SK-N-SH (cell line): ENCODE measurements around the gene AUTS2. TPM values are rescaled to one million over a fixed set of nuclear protein-coding genes. Genes with fewer than 3 reads are reported as not detected.

Experiments used
- CTCF ChIA-PET: fragments of 300-600, 350-600 bp; formaldehyde crosslinking; extraction: SDS; loops from one replicate; lab custom pipeline; 2021; lab: Yijun Ruan, JAX
- POLR2A ChIA-PET: fragments of 350-600 bp; sonication (Branson Sonifier 250); formaldehyde crosslinking; extraction: SDS; loops from one replicate; lab custom pipeline; 2020; ENCODE audit warnings: antibody characterized with exemption, inconsistent platforms; lab: Yijun Ruan, JAX
- DNase-seq: peaks from one replicate; pipeline ENCODE4 v3.0.0; 2012
- H2AFZ ChIP-seq: fragments of 200-600 bp; sonication (generic); 2 replicates; pipeline ENCODE4 v1.8.1; 2016; ENCODE audit warnings: antibody characterized with exemption, mild to moderate bottlenecking, low read depth
- H3F3A ChIP-seq: fragments of 200-600 bp; sonication (generic); replicated peaks from 2 replicates; pipeline ENCODE3; 2016; ENCODE audit warnings: antibody characterized with exemption, mild to moderate bottlenecking; ENCODE audit not compliant: insufficient read depth
- H3K27ac ChIP-seq, 2 experiments: fragments of 200-500 bp in 1 of 2; fragments of 200-600 bp in 1 of 2; sonication (Bioruptor generic) in 1 of 2; sonication (generic), shearing (Covaris generic) in 1 of 2; 2 replicates each; pipeline versions ENCODE4 v1.5.1 to v1.6.1; 2014 to 2016; ENCODE audit warnings: low read depth in 2 of 2, inconsistent platforms in 1 of 2, low read length in 1 of 2, mild to moderate bottlenecking in 1 of 2, mixed read lengths in 1 of 2
- H3K27me3 ChIP-seq: fragments of 200-600 bp; sonication (generic), shearing (Covaris generic); 2 replicates; pipeline ENCODE4 v1.6.1; 2016; ENCODE audit warnings: mixed run types; ENCODE audit not compliant: insufficient read depth
- H3K36me3 ChIP-seq, 2 experiments: fragments of 200-500 bp in 1 of 2; fragments of 200-600 bp in 1 of 2; sonication (Bioruptor generic) in 1 of 2; sonication (generic) in 1 of 2; replicated peaks in 1 of 2; 2 replicates each; pipeline versions ENCODE3 to v1.5.1; 2014 to 2016; ENCODE audit warnings: low read length in 1 of 2, mild to moderate bottlenecking in 1 of 2; ENCODE audit not compliant: insufficient read depth in 2 of 2, control insufficient read depth in 1 of 2
- H3K4me1 ChIP-seq, 2 experiments: fragments of 200-500 bp in 1 of 2; fragments of 200-600 bp in 1 of 2; sonication (Bioruptor generic) in 1 of 2; sonication (generic), shearing (Covaris generic) in 1 of 2; 2 replicates each; pipeline versions ENCODE4 v1.5.1 to v1.6.1; 2014 to 2016; ENCODE audit warnings: low read depth in 1 of 2, low read length in 1 of 2, mixed run types in 1 of 2; ENCODE audit not compliant: insufficient read depth in 2 of 2, control insufficient read depth in 1 of 2
- H3K4me2 ChIP-seq: fragments of 200-600 bp; sonication (generic), shearing (Covaris generic); 2 replicates; pipeline ENCODE4 v1.6.1; 2017; ENCODE audit warnings: mixed run types
- H3K4me3 ChIP-seq, 2 experiments: fragments of 200-500 bp in 1 of 2; fragments of 200-600 bp in 1 of 2; sonication (Bioruptor generic) in 1 of 2; sonication (generic), shearing (Covaris generic) in 1 of 2; 2 replicates each; pipeline versions ENCODE4 v1.5.1 to v1.8.1; 2014 to 2016; ENCODE audit warnings: low read depth in 2 of 2, inconsistent platforms in 1 of 2, low read length in 1 of 2, mild to moderate bottlenecking in 1 of 2, mixed read lengths in 1 of 2, moderate library complexity in 1 of 2
- H3K79me2 ChIP-seq: fragments of 200-600 bp; sonication (generic); 2 replicates; pipeline ENCODE4 v1.8.1; 2017; ENCODE audit warnings: mild to moderate bottlenecking; ENCODE audit not compliant: insufficient read depth
- H3K9ac ChIP-seq: fragments of 200-600 bp; sonication (generic); 2 replicates; pipeline ENCODE4 v1.6.1; 2017; ENCODE audit warnings: mixed run types
- H3K9me2 ChIP-seq: fragments of 200-600 bp; sonication (generic); 2 replicates; pipeline ENCODE4 v1.6.1; 2017; ENCODE audit warnings: mixed run types
- H3K9me3 ChIP-seq: fragments of 200-600 bp; sonication (generic); 2 replicates; pipeline ENCODE4 v1.6.1; 2017; ENCODE audit warnings: mixed run types, mild to moderate bottlenecking, moderate library complexity
- H4K20me1 ChIP-seq: fragments of 200-600 bp; sonication (generic); 2 replicates; pipeline ENCODE4 v1.6.1; 2017; ENCODE audit warnings: mild to moderate bottlenecking, mixed run types; ENCODE audit not compliant: insufficient read depth
- ELF1 ChIP-seq: IDR thresholded peaks from 2 replicates; pipeline ENCODE4 v1.4.0; 2012
- EZH2phosphoT487 ChIP-seq: fragments of 200-600 bp; sonication (generic); IDR thresholded peaks from 2 replicates; pipeline ENCODE4 v1.6.1; 2017; ENCODE audit warnings: low read depth, mixed run types, mild to moderate bottlenecking, antibody characterized with exemption, moderate library complexity, borderline replicate concordance
- FOSL2 ChIP-seq: IDR thresholded peaks from 2 replicates; pipeline ENCODE4 v1.4.0; 2012; ENCODE audit warnings: low read depth, mild to moderate bottlenecking, moderate library complexity, borderline replicate concordance
- MEF2A ChIP-seq: IDR thresholded peaks from 2 replicates; pipeline ENCODE4 v1.4.0; 2012; ENCODE audit warnings: low read depth, borderline replicate concordance
- MXI1 ChIP-seq: IDR thresholded peaks from 2 replicates; pipeline ENCODE4 v1.6.1; 2012; ENCODE audit warnings: mild to moderate bottlenecking, low read depth, low read length, improper control_type of control experiment
- NRF1 ChIP-seq: IDR thresholded peaks from 2 replicates; pipeline ENCODE4 v1.6.1; 2012; ENCODE audit warnings: low read depth, mild to moderate bottlenecking, low read length
- RCOR1 ChIP-seq: fragments of 150-350 bp; IDR thresholded peaks from 2 replicates; pipeline ENCODE4 v1.6.1; 2017; ENCODE audit warnings: antibody characterized with exemption, low read length
- RFX5 ChIP-seq: IDR thresholded peaks from 2 replicates; pipeline ENCODE4 v1.6.1; 2012; ENCODE audit warnings: mild to moderate bottlenecking, improper control_type of control experiment, low read length
- RXRA ChIP-seq: IDR thresholded peaks from 2 replicates; pipeline ENCODE4 v1.4.0; 2012; ENCODE audit warnings: low read depth, mild to moderate bottlenecking, borderline replicate concordance
- SMC3 ChIP-seq: IDR thresholded peaks from 2 replicates; pipeline ENCODE4 v1.6.1; 2012; ENCODE audit warnings: low read depth, low read length, improper control_type of control experiment
- WGBS: methylation state at CpG from one replicate; pipeline ENCODE4 v1.1.6; 2017; ENCODE audit warnings: low lambda C conversion rate; 5-methylcytosine and 5-hydroxymethylcytosine counted together
- polyA plus RNA-seq, 3 experiments: library from polyadenylated mRNA; depleted of rRNA; stranded (reverse); fragments of >200 nt; gene quantifications; 2 replicates each; pipeline ENCODE4 v1.2.3, GENCODE V29; 2012
- TF ChIP-seq, protein P1 (sequence below): fragments of 200-600 bp; sonication (generic); IDR thresholded peaks from 2 replicates; pipeline ENCODE4 v1.6.1; 2017; ENCODE audit warnings: antibody characterized with exemption, mild to moderate bottlenecking, moderate library complexity
- TF ChIP-seq, protein P2 (sequence below): fragments of 150-350 bp; IDR thresholded peaks from 2 replicates; pipeline ENCODE4 v1.6.1; 2016; ENCODE audit warnings: mild to moderate bottlenecking, low read depth, low read length
- TF ChIP-seq, protein P3 (sequence below): IDR thresholded peaks from 2 replicates; pipeline ENCODE4 v1.6.1; 2012; ENCODE audit warnings: mild to moderate bottlenecking, low read depth, low read length, moderate library complexity
- TF ChIP-seq, protein P4 (sequence below): IDR thresholded peaks from 2 replicates; pipeline ENCODE4 v1.4.0; 2012; ENCODE audit warnings: low read depth, borderline replicate concordance

The AUTS2 gene
- polyA plus RNA-seq, 1 of the 3 experiments (the other 2 are of a cell fraction) = 15.6 TPM

DNA sequence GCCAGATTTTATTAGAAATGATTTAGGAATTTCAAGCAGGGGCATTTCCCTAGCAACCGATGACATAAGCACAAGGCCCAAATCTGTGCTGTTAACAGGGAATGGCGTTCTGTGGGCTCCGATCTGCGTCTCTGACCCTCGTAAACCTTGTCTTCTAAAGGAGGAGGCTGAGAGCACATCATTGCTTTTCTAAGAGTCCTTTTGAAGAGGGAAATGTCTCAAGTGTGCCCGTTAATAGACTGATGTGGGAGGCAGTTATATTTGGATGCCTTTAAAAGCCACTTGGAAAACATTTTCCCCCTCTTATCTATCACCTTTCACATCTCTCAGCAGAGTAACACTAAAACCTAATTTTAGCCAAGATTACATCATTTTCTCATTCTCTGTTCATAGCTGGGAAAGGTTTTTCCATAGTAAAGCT lies 1109.6 kb downstream of the AUTS2 start:
- H2AFZ ChIP-seq = no peak overlapping the region
- no peak overlapping the region for H3K4me2 ChIP-seq
- H3K4me3 ChIP-seq = no peak overlapping the region
- no peaks in the 10 kb centered on the region for H3K27me3 ChIP-seq
- peaks cover 35% of the 10 kb centered on the region for H3F3A ChIP-seq
- peaks cover 97% of the 10 kb centered on the region for H3K79me2 ChIP-seq
- H3K9me3 ChIP-seq = no peaks in the 10 kb centered on the region
- H3K9ac ChIP-seq = no peak overlapping the region
- no peaks in the 10 kb centered on the region for H3K9me2 ChIP-seq
- H3K36me3 ChIP-seq = peaks cover 14 to 22% of the 10 kb centered on the region in 2 experiments
- H3K4me1 ChIP-seq = peaks cover 38 to 46% of the 10 kb centered on the region in 2 experiments; a peak in 3 of 4 replicates
- TF ChIP-seq, protein P1, sequence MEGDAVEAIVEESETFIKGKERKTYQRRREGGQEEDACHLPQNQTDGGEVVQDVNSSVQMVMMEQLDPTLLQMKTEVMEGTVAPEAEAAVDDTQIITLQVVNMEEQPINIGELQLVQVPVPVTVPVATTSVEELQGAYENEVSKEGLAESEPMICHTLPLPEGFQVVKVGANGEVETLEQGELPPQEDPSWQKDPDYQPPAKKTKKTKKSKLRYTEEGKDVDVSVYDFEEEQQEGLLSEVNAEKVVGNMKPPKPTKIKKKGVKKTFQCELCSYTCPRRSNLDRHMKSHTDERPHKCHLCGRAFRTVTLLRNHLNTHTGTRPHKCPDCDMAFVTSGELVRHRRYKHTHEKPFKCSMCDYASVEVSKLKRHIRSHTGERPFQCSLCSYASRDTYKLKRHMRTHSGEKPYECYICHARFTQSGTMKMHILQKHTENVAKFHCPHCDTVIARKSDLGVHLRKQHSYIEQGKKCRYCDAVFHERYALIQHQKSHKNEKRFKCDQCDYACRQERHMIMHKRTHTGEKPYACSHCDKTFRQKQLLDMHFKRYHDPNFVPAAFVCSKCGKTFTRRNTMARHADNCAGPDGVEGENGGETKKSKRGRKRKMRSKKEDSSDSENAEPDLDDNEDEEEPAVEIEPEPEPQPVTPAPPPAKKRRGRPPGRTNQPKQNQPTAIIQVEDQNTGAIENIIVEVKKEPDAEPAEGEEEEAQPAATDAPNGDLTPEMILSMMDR = no peak
- TF ChIP-seq MXI1 = no peak
- TF ChIP-seq RFX5 = peak; percentile 98
- TF ChIP-seq, all 33 proteins: peak for 1
- peaks cover 90% of the 10 kb centered on the region for H4K20me1 ChIP-seq
- no peak overlapping the region for H3K27ac ChIP-seq
- POLR2A ChIA-PET = no interaction called here
- DNase-seq = no peak
- CTCF ChIA-PET = interaction anchor here (0.9 to 5.2 kb wide), 4 partner anchors 11 to 650 kb away, joined by 3 to 40 read pairs (median 4); no protein-coding TSS in a partner anchor
- WGBS = 94% methylated on average over 6 of the region's 6 CpGs

DNA sequence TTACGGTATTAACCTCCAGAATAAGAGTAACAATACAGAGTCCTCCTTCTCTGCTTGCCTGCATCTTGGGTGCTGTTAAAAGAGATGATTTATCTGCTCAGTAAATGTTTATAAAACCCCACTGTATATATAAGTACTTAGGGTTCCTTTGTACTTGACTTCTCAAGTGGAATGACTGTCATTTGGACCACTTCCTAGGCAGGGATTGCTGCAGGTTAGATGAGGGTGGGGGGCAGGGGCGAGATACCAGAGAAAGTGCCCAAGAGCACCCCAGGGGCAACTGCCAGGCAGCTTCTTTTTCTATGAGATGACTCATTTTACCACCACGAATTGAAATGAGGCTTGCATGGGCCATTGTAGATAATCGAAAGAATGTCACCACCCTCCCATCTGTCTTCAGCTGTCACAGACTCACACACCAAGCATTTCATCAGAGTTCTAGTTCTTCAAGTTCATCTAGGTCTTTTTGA lies 1111.8 kb downstream of the AUTS2 start:
- Histone ChIP-seq H3K36me3 (peaks cover 13 to 23% of the 10 kb centered on the region in 2 experiments), H4K20me1 (peaks cover 77% of the 10 kb centered on the region), H3K9ac (no peak overlapping the region), H3K79me2 (peaks cover 98% of the 10 kb centered on the region), H3K9me2 (no peaks in the 10 kb centered on the region), H3K9me3 (no peaks in the 10 kb centered on the region), H3K27me3 (no peaks in the 10 kb centered on the region), H3K4me2 (peak overlapping the region; percentile 32), H3K4me1 (peaks cover 33 to 35% of the 10 kb centered on the region in 2 experiments; a peak in 3 of 4 replicates), H3K4me3 (peak overlapping the region in 1 of 2 experiments; percentile 7; a peak in 1 of 4 replicates), H3F3A (peaks cover 28% of the 10 kb centered on the region), H3K27ac (peak overlapping the region; percentile 31 to 62; a peak in 3 of 4 replicates), H2AFZ (no peak overlapping the region)
- DNase-seq = no peak
- CTCF ChIA-PET = interaction anchor here (1.0 to 1.9 kb wide), 6 partner anchors 8 to 125 kb away, joined by 3 to 8 read pairs (median 4); no protein-coding TSS in a partner anchor
- POLR2A ChIA-PET = interaction anchor here (1.0 kb wide), 1 partner anchor 42 kb away, joined by 3 read pairs; no protein-coding TSS in a partner anchor
- 27% methylated on average over 4 of the region's 4 CpGs for WGBS
- TF ChIP-seq NRF1 (no peak), MEF2A (no peak), FOSL2 (peak; percentile 98), MXI1 (no peak), RCOR1 (no peak), RXRA (peak; percentile 81), SMC3 (no peak), ELF1 (no peak), EZH2phosphoT487 (no peak)
- TF ChIP-seq, protein P2, sequence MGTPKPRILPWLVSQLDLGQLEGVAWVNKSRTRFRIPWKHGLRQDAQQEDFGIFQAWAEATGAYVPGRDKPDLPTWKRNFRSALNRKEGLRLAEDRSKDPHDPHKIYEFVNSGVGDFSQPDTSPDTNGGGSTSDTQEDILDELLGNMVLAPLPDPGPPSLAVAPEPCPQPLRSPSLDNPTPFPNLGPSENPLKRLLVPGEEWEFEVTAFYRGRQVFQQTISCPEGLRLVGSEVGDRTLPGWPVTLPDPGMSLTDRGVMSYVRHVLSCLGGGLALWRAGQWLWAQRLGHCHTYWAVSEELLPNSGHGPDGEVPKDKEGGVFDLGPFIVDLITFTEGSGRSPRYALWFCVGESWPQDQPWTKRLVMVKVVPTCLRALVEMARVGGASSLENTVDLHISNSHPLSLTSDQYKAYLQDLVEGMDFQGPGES = no peak
- TF ChIP-seq, protein P1 = no peak
- TF ChIP-seq, protein P3, sequence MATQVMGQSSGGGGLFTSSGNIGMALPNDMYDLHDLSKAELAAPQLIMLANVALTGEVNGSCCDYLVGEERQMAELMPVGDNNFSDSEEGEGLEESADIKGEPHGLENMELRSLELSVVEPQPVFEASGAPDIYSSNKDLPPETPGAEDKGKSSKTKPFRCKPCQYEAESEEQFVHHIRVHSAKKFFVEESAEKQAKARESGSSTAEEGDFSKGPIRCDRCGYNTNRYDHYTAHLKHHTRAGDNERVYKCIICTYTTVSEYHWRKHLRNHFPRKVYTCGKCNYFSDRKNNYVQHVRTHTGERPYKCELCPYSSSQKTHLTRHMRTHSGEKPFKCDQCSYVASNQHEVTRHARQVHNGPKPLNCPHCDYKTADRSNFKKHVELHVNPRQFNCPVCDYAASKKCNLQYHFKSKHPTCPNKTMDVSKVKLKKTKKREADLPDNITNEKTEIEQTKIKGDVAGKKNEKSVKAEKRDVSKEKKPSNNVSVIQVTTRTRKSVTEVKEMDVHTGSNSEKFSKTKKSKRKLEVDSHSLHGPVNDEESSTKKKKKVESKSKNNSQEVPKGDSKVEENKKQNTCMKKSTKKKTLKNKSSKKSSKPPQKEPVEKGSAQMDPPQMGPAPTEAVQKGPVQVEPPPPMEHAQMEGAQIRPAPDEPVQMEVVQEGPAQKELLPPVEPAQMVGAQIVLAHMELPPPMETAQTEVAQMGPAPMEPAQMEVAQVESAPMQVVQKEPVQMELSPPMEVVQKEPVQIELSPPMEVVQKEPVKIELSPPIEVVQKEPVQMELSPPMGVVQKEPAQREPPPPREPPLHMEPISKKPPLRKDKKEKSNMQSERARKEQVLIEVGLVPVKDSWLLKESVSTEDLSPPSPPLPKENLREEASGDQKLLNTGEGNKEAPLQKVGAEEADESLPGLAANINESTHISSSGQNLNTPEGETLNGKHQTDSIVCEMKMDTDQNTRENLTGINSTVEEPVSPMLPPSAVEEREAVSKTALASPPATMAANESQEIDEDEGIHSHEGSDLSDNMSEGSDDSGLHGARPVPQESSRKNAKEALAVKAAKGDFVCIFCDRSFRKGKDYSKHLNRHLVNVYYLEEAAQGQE = no peak
- TF ChIP-seq, protein P4, sequence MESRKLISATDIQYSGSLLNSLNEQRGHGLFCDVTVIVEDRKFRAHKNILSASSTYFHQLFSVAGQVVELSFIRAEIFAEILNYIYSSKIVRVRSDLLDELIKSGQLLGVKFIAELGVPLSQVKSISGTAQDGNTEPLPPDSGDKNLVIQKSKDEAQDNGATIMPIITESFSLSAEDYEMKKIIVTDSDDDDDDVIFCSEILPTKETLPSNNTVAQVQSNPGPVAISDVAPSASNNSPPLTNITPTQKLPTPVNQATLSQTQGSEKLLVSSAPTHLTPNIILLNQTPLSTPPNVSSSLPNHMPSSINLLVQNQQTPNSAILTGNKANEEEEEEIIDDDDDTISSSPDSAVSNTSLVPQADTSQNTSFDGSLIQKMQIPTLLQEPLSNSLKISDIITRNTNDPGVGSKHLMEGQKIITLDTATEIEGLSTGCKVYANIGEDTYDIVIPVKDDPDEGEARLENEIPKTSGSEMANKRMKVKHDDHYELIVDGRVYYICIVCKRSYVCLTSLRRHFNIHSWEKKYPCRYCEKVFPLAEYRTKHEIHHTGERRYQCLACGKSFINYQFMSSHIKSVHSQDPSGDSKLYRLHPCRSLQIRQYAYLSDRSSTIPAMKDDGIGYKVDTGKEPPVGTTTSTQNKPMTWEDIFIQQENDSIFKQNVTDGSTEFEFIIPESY = peak; percentile 66; the same call in 1 of the 2 replicates
